ENCODE results near the gene LRRC4B.

The LRRC4B gene

DNA sequence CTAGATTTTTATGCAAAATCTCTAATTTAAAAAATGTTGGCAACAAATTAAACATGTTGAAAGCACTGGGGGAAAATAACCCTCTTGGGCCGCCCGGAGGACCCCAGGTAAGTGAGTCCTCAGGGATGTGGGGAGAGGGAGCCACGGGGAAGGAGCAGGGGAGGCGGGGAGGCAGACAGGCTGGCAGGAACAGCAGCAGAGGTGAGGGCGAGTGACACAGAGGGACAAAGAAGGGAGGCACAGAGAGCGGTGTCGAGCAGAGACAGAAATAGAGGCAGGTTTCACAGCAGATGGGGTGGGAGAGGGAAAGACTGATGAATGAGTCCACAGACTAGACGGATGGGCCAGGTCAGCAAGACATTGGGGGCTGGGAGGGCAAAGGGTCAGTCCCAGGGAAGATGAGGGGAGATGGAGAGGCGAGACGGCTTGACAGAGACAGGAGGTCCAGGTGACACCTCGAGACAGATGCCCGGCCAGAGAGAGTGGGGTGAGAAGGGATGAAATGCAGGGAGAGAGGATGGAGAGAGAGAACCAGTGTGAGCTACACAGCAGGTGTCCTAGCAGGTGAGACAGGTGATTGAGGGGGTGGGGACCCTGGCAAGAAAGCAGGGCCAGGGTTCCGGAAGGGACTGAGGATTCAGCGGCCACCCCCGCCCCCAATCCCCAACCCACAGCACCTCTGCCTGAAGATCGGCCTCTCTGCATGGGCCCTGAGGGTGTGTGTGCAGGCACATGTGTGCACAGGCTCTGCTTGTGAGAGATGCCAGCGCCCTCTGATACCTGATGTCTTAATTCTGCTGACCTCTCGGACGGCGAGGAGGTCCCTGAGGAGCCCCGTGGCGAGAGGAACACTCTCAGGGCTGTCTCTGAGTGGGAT is 3.8 kb downstream of the LRRC4B start:
- peaks cover 57% of the 10 kb centered on the region for H3K27me3 Mint-ChIP-seq
- no peaks in the 10 kb centered on the region for H3K9me3 Mint-ChIP-seq
- intact Hi-C loops (cut with micrococcal nuclease), result no loop called here
- no peak overlapping the region for H3K27ac Mint-ChIP-seq
- no peaks in the 10 kb centered on the region for H3K4me1 Mint-ChIP-seq (ENCODE audit: low read depth)
- no peak overlapping the region for H3K4me3 Mint-ChIP-seq
- H3K36me3 Mint-ChIP-seq (ENCODE audit: low read depth), result no peaks in the 10 kb centered on the region

DNA sequence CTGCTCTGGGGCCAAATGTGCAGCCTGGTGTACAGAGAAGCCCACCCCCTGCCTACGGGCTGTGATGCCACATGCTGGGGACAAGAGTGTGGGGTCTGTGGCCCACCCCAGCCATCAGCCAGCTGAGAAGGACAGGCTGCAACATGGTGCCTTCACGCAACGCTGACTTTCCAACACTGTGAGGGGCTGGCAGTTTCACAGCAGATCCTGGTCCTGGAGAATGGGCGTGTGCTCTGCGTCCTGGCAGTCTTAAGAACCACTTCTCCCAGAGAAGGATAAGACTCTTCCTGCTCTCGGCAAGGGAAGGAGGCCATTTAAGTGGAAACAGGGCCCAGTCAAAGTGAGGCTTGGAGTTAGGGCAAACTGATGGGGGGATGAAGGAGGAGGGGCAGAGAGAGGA is 4.6 kb downstream of the LRRC4B start:
- Mint-ChIP-seq H3K9me3 (no peaks in the 10 kb centered on the region), H3K36me3 (ENCODE audit: low read depth) (no peaks in the 10 kb centered on the region), H3K27ac (no peak overlapping the region), H3K4me1 (ENCODE audit: low read depth) (no peaks in the 10 kb centered on the region), H3K27me3 (peaks cover 53% of the 10 kb centered on the region), H3K4me3 (no peak overlapping the region)
- intact Hi-C loops (cut with micrococcal nuclease), result no loop called here

DNA sequence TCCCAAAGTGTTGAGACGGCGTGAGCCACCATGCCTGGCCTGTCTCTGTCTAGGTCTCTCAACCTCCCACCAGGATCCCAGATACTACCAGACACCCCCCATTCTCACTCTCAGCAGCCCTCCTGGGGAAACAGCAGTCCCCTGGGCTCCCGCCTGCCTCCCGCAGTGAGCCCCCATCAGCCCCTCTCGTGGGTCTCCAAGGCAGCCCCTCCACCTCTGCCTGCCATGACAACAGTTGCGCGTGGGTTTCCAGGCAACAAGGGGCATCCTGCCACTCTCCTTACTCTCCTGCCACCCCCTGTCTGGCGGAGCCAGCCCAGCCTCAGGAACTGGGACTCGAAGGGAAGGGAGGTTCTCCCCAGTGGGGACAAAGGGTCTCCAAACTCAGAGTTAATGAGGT is 5.2 kb downstream of the LRRC4B start:
- H3K4me3 Mint-ChIP-seq, result no peak overlapping the region
- no peaks in the 10 kb centered on the region for H3K36me3 Mint-ChIP-seq (ENCODE audit: low read depth)
- H3K27ac Mint-ChIP-seq, result no peak overlapping the region
- intact Hi-C loops (cut with micrococcal nuclease), result no loop called here
- peaks cover 56% of the 10 kb centered on the region for H3K27me3 Mint-ChIP-seq
- no peaks in the 10 kb centered on the region for H3K4me1 Mint-ChIP-seq (ENCODE audit: low read depth)
- no peaks in the 10 kb centered on the region for H3K9me3 Mint-ChIP-seq

GRCh38 chr19:50562329-50562728 is 5.9 kb downstream of the LRRC4B start:
- Mint-ChIP-seq H3K4me1 (ENCODE audit: low read depth) (no peaks in the 10 kb centered on the region), H3K27ac (no peak overlapping the region), H3K9me3 (no peaks in the 10 kb centered on the region), H3K4me3 (no peak overlapping the region), H3K27me3 (peaks cover 56% of the 10 kb centered on the region), H3K36me3 (ENCODE audit: low read depth) (no peaks in the 10 kb centered on the region)
- intact Hi-C loops (cut with micrococcal nuclease), result no loop called here

GRCh38 chr19:50559636-50560035 is 8.6 kb downstream of the LRRC4B start:
- H3K9me3 Mint-ChIP-seq, result no peaks in the 10 kb centered on the region
- H3K4me1 Mint-ChIP-seq (ENCODE audit: low read depth), result peaks cover 7% of the 10 kb centered on the region
- H3K36me3 Mint-ChIP-seq (ENCODE audit: low read depth), result no peaks in the 10 kb centered on the region
- H3K27ac Mint-ChIP-seq, result no peak overlapping the region
- intact Hi-C loops (cut with micrococcal nuclease), result no loop called here
- H3K4me3 Mint-ChIP-seq, result no peak overlapping the region
- H3K27me3 Mint-ChIP-seq, result peaks cover 56% of the 10 kb centered on the region

GRCh38 chr19:50558449-50558848 is 9.8 kb downstream of the LRRC4B start:
- Mint-ChIP-seq H3K4me1 (ENCODE audit: low read depth) (peaks cover 7% of the 10 kb centered on the region), H3K9me3 (no peaks in the 10 kb centered on the region), H3K27ac (no peak overlapping the region), H3K36me3 (ENCODE audit: low read depth) (no peaks in the 10 kb centered on the region), H3K27me3 (peaks cover 52% of the 10 kb centered on the region), H3K4me3 (no peak overlapping the region)
- intact Hi-C loops (cut with micrococcal nuclease), result no loop called here

GRCh38 chr19:50558039-50558438 is 10.2 kb downstream of the LRRC4B start:
- Mint-ChIP-seq H3K27me3 (peaks cover 52% of the 10 kb centered on the region), H3K9me3 (no peaks in the 10 kb centered on the region), H3K36me3 (ENCODE audit: low read depth) (no peaks in the 10 kb centered on the region), H3K4me3 (no peak overlapping the region), H3K27ac (no peak overlapping the region), H3K4me1 (ENCODE audit: low read depth) (peaks cover 7% of the 10 kb centered on the region)
- intact Hi-C loops (cut with micrococcal nuclease), result no loop called here

GRCh38 chr19:50557009-50557613 is 11.1 kb downstream of the LRRC4B start:
- no peak overlapping the region for H3K4me3 Mint-ChIP-seq
- intact Hi-C loops (cut with micrococcal nuclease), result no loop called here
- no peaks in the 10 kb centered on the region for H3K36me3 Mint-ChIP-seq (ENCODE audit: low read depth)
- peaks cover 57% of the 10 kb centered on the region for H3K27me3 Mint-ChIP-seq
- H3K27ac Mint-ChIP-seq, result no peak overlapping the region
- H3K9me3 Mint-ChIP-seq, result no peaks in the 10 kb centered on the region
- peaks cover 7% of the 10 kb centered on the region for H3K4me1 Mint-ChIP-seq (ENCODE audit: low read depth)

GRCh38 chr19:50556282-50557008 is 11.8 kb downstream of the LRRC4B start:
- no peaks in the 10 kb centered on the region for H3K9me3 Mint-ChIP-seq
- intact Hi-C loops (cut with micrococcal nuclease), result no loop called here
- peak overlapping the region; percentile 82 for H3K4me3 Mint-ChIP-seq
- H3K36me3 Mint-ChIP-seq (ENCODE audit: low read depth), result no peaks in the 10 kb centered on the region
- peaks cover 7% of the 10 kb centered on the region for H3K4me1 Mint-ChIP-seq (ENCODE audit: low read depth)
- peaks cover 64% of the 10 kb centered on the region for H3K27me3 Mint-ChIP-seq
- H3K27ac Mint-ChIP-seq, result no peak overlapping the region

- peaks cover 72% of the 10 kb centered on the region for H3K27me3 Mint-ChIP-seq
- H3K9me3 Mint-ChIP-seq, result no peaks in the 10 kb centered on the region
- H3K4me1 Mint-ChIP-seq (ENCODE audit: low read depth), result peaks cover 7% of the 10 kb centered on the region
- intact Hi-C loops (cut with micrococcal nuclease), result no loop called here
- H3K36me3 Mint-ChIP-seq (ENCODE audit: low read depth), result no peaks in the 10 kb centered on the region
- no peak overlapping the region for H3K27ac Mint-ChIP-seq
- no peak overlapping the region for H3K4me3 Mint-ChIP-seq
Observed at GRCh38 chr19:50555450-50556281, 12.6 kb downstream of the LRRC4B start.

GRCh38 chr19:50555033-50555432 is 13.2 kb downstream of the LRRC4B start:
- no peaks in the 10 kb centered on the region for H3K9me3 Mint-ChIP-seq
- no peak overlapping the region for H3K27ac Mint-ChIP-seq
- no peaks in the 10 kb centered on the region for H3K36me3 Mint-ChIP-seq (ENCODE audit: low read depth)
- H3K4me1 Mint-ChIP-seq (ENCODE audit: low read depth), result peaks cover 7% of the 10 kb centered on the region
- intact Hi-C loops (cut with micrococcal nuclease), result no loop called here
- no peak overlapping the region for H3K4me3 Mint-ChIP-seq
- H3K27me3 Mint-ChIP-seq, result peaks cover 78% of the 10 kb centered on the region

GRCh38 chr19:50554212-50554611 is 14.0 kb downstream of the LRRC4B start:
- no peak overlapping the region for H3K27ac Mint-ChIP-seq
- no peaks in the 10 kb centered on the region for H3K36me3 Mint-ChIP-seq (ENCODE audit: low read depth)
- H3K4me1 Mint-ChIP-seq (ENCODE audit: low read depth), result peaks cover 7% of the 10 kb centered on the region
- intact Hi-C loops (cut with micrococcal nuclease), result no loop called here
- peaks cover 85% of the 10 kb centered on the region for H3K27me3 Mint-ChIP-seq
- no peak overlapping the region for H3K4me3 Mint-ChIP-seq
- no peaks in the 10 kb centered on the region for H3K9me3 Mint-ChIP-seq

GRCh38 chr19:50553134-50553703 is 15.0 kb downstream of the LRRC4B start:
- H3K27ac Mint-ChIP-seq, result no peak overlapping the region
- peaks cover 80% of the 10 kb centered on the region for H3K27me3 Mint-ChIP-seq

More at GRCh38 chr19:50553134-50553703, 15.0 kb downstream of the LRRC4B start:
- H3K4me3 Mint-ChIP-seq, result no peak overlapping the region
- H3K4me1 Mint-ChIP-seq (ENCODE audit: low read depth), result peaks cover 7% of the 10 kb centered on the region
- H3K36me3 Mint-ChIP-seq (ENCODE audit: low read depth), result no peaks in the 10 kb centered on the region
- no peaks in the 10 kb centered on the region for H3K9me3 Mint-ChIP-seq
- intact Hi-C loops (cut with micrococcal nuclease), result no loop called here

Measured in dendritic cell treated with granulocyte-macrophage colony-stimulating factor and Interleukin-4, amounts not matched to agents 40 ng/mL and 50 ng/mL, for 4 days (primary cell).